MCF 10A (cell line): Measurements from ENCODE around the gene TCERG1L. TPM values are rescaled to one million over a fixed set of nuclear protein-coding genes. Genes with fewer than 3 reads are reported as not detected.

Experiments
- BruUV-seq: library from RNA; stranded (reverse); fragments of 400-500 nt; replicated peaks from 2 replicates; lab custom pipeline; 2021; lab: Mats Ljungman, UMichigan
- CTCF ChIA-PET: fragments of 300-600 bp; sonication (Branson Sonifier 250); formaldehyde crosslinking; extraction: SDS; loops from one replicate; lab custom pipeline; 2021; ENCODE audit warnings: antibody characterized with exemption, inconsistent platforms; lab: Yijun Ruan, JAX
- POLR2A ChIA-PET: fragments of 300-600, 350-650 bp; sonication (Branson Sonifier 250); formaldehyde crosslinking; extraction: SDS; loops from one replicate; lab custom pipeline; 2020; ENCODE audit warnings: antibody characterized with exemption, inconsistent platforms; lab: Yijun Ruan, JAX
- DNase-seq: peaks from one replicate; pipeline ENCODE4 v3.0.0-alpha.2; 2018; ENCODE audit not compliant: unreplicated experiment
- H3K27ac Mint-ChIP-seq: one replicate; pipeline ENCODE4 v1.8.0; 2022; ENCODE audit warnings: mild to moderate bottlenecking, low read depth, mixed read lengths; ENCODE audit not compliant: unreplicated experiment
- H3K27me3 Mint-ChIP-seq: one replicate; pipeline ENCODE4 v1.8.0; 2022; ENCODE audit warnings: mixed read lengths; ENCODE audit not compliant: insufficient read depth, unreplicated experiment
- H3K36me3 Mint-ChIP-seq: one replicate; pipeline ENCODE4 v1.8.0; 2022; ENCODE audit warnings: mild to moderate bottlenecking, moderate library complexity, mixed read lengths; ENCODE audit not compliant: insufficient read depth, unreplicated experiment
- H3K4me1 Mint-ChIP-seq: one replicate; pipeline ENCODE4 v1.8.0; 2022; ENCODE audit warnings: mixed read lengths; ENCODE audit not compliant: insufficient read depth, unreplicated experiment
- H3K4me3 Mint-ChIP-seq: one replicate; pipeline ENCODE4 v1.8.0; 2022; ENCODE audit warnings: mild to moderate bottlenecking, moderate library complexity, mixed read lengths; ENCODE audit not compliant: unreplicated experiment
- H3K9me3 Mint-ChIP-seq: one replicate; pipeline ENCODE4 v1.8.0; 2022; ENCODE audit warnings: mixed read lengths; ENCODE audit not compliant: unreplicated experiment
- CTCF ChIP-seq: fragments of 200-600 bp; IDR thresholded peaks from one replicate; pipeline ENCODE4 v1.8.0; 2022; ENCODE audit warnings: antibody characterized with exemption, mild to moderate bottlenecking; ENCODE audit not compliant: unreplicated experiment
- intact Hi-C: fragments of 100-400 bp; cut with micrococcal nuclease; formaldehyde crosslinking; loops from 2 replicates; pipeline ENCODE4 v1.14.1; 2022
- total RNA-seq: library from RNA; stranded (reverse); gene quantifications from 2 replicates; pipeline ENCODE4 v1.2.3, GENCODE V29; 2022

The TCERG1L gene
- total RNA-seq, 1 experiment from 2014 or later: not detected

- intact Hi-C loops: no loop called here
- no peak overlapping the region for H3K27ac Mint-ChIP-seq
- H3K27me3 Mint-ChIP-seq: no peaks in the 10 kb centered on the region
- H3K36me3 Mint-ChIP-seq: no peaks in the 10 kb centered on the region
- no TSS peak for BruUV-seq
- peaks cover 13% of the 10 kb centered on the region for H3K9me3 Mint-ChIP-seq
- H3K4me3 Mint-ChIP-seq: no peak overlapping the region
- CTCF ChIA-PET: no interaction called here
- H3K4me1 Mint-ChIP-seq: no peaks in the 10 kb centered on the region
- DNase-seq: no peak
- POLR2A ChIA-PET: no interaction called here
- no peak for TF ChIP-seq CTCF
These were observed 88.5 kb downstream of the TCERG1L start for GRCh38 chr10:131222986-131223385.

- no peak for TF ChIP-seq CTCF
- no peaks in the 10 kb centered on the region for H3K4me1 Mint-ChIP-seq
- no peak overlapping the region for H3K27ac Mint-ChIP-seq
- H3K9me3 Mint-ChIP-seq: peaks cover 13% of the 10 kb centered on the region
- ChIA-PET CTCF (no interaction called here), POLR2A (no interaction called here)
- no TSS peak for BruUV-seq
- intact Hi-C loops: no loop called here
- no peaks in the 10 kb centered on the region for H3K27me3 Mint-ChIP-seq
- no peak overlapping the region for H3K4me3 Mint-ChIP-seq
- DNase-seq: no peak
- no peaks in the 10 kb centered on the region for H3K36me3 Mint-ChIP-seq
These were observed 89.8 kb downstream of the TCERG1L start for GRCh38 chr10:131221632-131222277.

GRCh38 chr10:131220601-131221171 lies 90.8 kb downstream of the TCERG1L start:
- POLR2A ChIA-PET: no interaction called here
- no TSS peak for BruUV-seq
- TF ChIP-seq CTCF: no peak
- no peak overlapping the region for H3K27ac Mint-ChIP-seq
- H3K9me3 Mint-ChIP-seq: peaks cover 20% of the 10 kb centered on the region
- intact Hi-C loops: no loop called here
- no peaks in the 10 kb centered on the region for H3K27me3 Mint-ChIP-seq
- no peak overlapping the region for H3K4me3 Mint-ChIP-seq
- no peak for DNase-seq
- CTCF ChIA-PET: interaction anchor here (0.6 kb wide), 1 partner anchor 102 kb away, joined by 6 read pairs; no protein-coding TSS in a partner anchor
- H3K4me1 Mint-ChIP-seq: no peaks in the 10 kb centered on the region
- H3K36me3 Mint-ChIP-seq: no peaks in the 10 kb centered on the region

- no peak overlapping the region for H3K4me3 Mint-ChIP-seq
These were observed 91.5 kb downstream of the TCERG1L start for GRCh38 chr10:131219955-131220489.

More at GRCh38 chr10:131219955-131220489, 91.5 kb downstream of the TCERG1L start:
- intact Hi-C loops: no loop called here
- no TSS peak for BruUV-seq
- CTCF ChIA-PET: interaction anchor here (0.6 kb wide), 1 partner anchor 102 kb away, joined by 6 read pairs; no protein-coding TSS in a partner anchor
- POLR2A ChIA-PET: no interaction called here
- Mint-ChIP-seq H3K27me3 (no peaks in the 10 kb centered on the region), H3K27ac (no peak overlapping the region), H3K4me1 (no peaks in the 10 kb centered on the region), H3K9me3 (peaks cover 27% of the 10 kb centered on the region), H3K36me3 (no peaks in the 10 kb centered on the region)
- no peak for DNase-seq
- no peak for TF ChIP-seq CTCF
